Measurements from ENCODE around the gene TMEM121B.

TMEM121B gene

GRCh38 chr22:17091851-17092250, 29.3 kb downstream of the TMEM121B start:
- no peak for DNase-seq (ENCODE audit: low read depth)

DNA sequence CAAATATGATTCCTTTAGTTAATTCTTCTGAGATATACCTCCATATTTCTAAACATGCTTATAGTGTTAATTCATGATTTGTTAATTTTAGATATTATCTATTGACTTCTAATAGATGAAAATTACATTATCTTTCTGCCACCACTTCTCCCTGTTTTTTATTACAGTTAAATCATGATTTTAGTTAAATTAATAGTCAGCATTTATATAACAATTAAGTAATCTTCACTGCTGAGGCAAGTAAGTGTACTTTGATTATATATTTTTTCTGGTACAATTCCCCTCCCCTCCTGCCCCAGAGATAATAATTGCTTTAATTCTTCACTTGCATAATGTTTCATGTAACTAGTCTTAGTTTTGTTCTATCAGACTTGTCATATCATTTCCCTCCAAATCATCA, 30.6 kb downstream of the TMEM121B start:
- DNase-seq (ENCODE audit: low read depth) = no peak

DNA sequence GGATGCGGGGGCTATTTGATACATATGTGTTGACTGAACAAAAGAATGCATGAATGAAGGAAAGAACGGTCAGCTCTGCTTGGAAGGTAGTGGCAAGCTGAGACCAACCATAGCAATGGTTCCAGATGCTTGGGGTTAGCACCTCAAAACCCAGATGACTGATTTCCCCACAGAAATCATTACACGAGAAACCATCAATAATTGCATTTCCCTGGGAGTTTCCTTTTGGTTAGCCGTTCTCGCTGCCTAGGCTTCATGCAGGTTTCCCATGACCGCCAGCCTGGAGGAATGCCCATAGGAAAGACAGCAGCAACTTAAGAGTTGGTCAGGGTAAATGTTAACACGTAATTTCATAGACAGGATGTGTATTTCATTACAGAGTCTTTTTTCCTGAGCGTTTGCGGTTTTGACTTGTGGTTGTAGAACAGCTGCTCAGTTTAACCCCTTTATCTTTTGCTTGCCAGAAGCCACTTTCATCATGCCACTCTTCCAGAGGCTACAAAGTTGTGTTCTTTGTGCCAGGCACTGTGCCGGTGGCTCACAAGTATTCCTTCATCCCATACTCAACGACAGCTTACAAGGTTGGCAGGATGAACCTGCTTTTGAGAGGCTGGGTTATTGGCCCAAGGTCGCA, 33.5 kb downstream of the TMEM121B start:
- DNase-seq (ENCODE audit: low read depth) = peak; percentile 44

GRCh38 chr22:17086788-17087497, 34.2 kb downstream of the TMEM121B start:
- DNase-seq (ENCODE audit: low read depth) = no peak

GRCh38 chr22:17086296-17086695, 34.9 kb downstream of the TMEM121B start:
- no peak for DNase-seq (ENCODE audit: low read depth)

DNA sequence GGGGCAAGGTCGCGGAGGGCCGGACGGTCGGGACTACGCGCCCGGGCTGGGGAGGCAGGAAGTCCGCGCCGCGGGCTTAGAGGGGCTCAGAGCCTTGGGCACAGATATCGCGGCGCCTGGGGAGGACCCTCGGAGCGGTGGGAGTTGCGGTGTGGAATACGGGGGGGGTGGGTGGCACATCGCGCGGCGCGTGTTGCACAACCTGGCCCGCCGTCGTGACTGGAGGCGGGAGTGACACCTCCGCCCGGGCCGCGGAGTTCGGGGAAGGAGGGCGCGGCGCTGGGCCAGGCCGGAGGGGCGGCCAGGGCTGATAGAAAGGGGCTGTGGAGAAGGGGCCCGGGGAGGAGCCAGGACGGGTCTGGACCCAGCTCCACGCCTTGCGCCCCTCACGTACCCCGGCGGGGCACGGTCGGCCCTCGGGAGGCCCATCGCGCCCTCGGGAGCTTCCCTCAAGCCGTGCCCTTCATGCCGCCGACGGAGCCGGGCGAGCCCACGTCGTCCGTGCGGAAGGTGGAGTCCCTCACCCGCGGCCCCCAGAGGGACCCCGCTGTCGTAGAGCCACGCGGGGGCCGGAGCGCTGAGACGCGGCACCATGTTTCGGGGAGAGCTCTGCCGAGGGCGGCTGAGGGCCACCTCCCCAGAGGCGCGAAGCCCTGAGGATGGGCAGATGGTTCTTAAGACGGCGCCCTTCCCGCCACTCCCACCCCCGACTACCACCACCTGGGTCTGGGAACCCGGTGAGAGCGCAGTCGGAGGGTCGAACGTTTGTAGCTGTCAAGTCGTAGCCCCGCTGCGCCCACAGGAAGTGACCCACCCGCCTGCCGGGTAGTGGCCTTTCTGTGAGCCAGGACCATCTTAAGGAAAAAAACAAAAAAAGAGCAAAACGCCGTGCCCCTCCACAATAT, 35.6 kb downstream of the TMEM121B start:
- DNase-seq (ENCODE audit: low read depth) = no peak

DNA sequence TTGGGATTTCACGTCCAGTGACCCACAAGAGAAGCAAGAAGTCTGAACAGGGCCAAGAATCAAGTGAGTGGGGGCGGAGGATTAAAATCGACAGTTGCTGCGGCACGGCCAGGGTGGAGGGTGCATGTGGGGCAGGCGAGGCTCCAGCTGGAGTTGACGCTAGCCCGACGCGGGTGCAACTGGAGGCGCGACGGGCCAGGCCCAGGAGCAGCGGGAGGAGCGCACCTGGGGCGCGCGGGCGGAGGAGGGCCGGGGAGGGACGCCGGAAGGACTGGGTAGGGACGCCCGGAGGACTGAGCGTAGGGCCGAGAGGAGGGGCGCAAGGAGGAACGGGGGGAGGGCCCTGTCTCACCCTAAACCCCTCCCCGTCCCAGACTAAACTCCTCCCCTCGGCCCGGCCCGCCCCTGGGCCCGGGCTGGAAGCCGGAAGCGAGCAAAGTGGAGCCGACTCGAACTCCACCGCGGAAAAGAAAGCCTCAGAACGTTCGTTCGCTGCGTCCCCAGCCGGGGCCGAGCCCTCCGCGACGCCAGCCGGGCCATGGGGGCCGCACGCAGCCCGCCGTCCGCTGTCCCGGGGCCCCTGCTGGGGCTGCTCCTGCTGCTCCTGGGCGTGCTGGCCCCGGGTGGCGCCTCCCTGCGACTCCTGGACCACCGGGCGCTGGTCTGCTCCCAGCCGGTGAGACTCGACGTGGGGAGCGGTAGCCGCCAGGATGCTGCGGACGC, 36.4 kb downstream of the TMEM121B start, which contains the start of gene IL17RA:
Gene IL17RA (plus strand): TSS at position 447 of the 723 bp plus-strand sequence. CDS start 92 bp downstream, at position 539.
- DNase-seq (ENCODE audit: low read depth) = peak; percentile 90

DNA sequence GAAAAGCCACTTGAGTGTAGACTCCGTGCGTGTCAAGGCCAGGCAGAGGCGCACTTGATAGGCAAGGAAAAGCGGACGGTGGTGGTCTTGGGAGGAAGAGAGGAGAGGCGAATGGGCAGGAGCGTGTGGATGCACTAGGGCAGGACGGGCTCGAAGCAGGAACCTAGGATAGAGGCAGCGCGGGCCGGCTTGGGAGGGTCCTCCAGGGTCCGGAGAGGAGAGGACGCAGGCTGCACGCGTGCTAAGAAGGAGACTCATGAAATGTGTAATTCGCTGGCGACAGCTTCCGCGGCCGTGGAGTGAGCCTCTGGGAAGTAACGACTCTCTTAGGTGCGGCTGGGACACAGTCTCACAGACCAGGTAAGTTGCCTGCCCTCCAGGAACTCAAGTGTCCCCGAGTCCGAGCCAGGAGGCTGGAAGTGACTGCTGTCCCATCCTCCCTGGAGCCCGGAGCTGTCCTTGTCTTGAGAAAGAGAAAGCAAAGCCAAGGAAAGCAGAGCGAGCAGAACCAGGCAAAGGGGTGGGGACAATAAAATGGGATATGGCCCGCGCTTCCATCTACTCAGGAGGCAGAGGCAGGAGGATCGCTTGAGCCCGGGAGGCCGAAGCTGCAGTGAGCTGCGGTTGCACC, 37.2 kb downstream of the TMEM121B start:
- DNase-seq (ENCODE audit: low read depth) = no peak

GRCh38 chr22:17083255-17083654, 37.9 kb downstream of the TMEM121B start:
- no peak for DNase-seq (ENCODE audit: low read depth)

GRCh38 chr22:17079572-17079971, 41.6 kb downstream of the TMEM121B start:
- DNase-seq (ENCODE audit: low read depth) = no peak

DNA sequence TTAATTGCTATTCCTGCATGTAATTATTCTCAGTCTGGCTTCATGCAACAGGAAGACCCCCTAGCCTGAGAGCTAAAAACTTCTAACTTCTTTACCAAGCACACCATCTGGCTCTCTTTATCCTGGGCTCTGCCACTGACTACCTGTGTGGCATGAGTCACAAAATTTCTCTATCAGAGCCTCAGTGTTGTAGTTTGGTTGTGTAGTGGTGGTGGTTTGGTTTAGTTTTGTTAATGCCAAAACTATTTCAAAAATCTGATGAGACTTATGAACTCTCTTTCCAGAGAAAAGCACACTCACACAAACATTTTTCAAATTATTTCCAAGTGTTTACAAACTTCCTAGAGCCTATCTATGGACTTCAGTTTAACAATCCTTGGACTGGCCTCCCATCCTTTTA, 43.9 kb downstream of the TMEM121B start:
- DNase-seq (ENCODE audit: low read depth) = no peak

- DNase-seq (ENCODE audit: low read depth) = no peak
These were observed 46.5 kb downstream of the TMEM121B start for GRCh38 chr22:17074648-17075002.

DNA sequence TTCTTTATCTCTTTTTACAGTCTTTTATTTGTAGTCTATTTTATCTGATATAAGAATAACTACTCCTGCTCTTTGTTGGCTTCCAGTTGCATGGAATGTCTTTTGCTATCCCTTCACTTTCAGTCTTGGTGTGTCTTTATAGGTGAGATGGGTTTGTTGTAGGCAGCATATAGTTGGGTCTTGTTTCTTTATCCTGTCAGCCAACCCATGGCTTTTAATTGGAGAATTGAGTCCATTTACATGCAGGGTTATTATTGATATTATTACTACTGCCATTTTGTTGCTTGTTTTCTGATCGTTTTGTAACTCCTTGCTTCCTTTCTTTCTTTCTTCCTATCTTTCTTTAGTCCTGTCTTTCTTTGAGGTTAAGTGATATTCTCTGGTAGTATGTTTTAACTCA, 48.3 kb downstream of the TMEM121B start:
- DNase-seq (ENCODE audit: low read depth) = no peak
